Neuron (in vitro differentiated cells): ENCODE measurements around the gene MIEF1.

Experiments used
- H2AFZ ChIP-seq: one replicate; pipeline ENCODE4 v1.6.1; 2013; ENCODE audit warnings: low read depth, mild to moderate bottlenecking, inconsistent platforms, low read length, moderate library complexity
- H3K27me3 ChIP-seq: one replicate; pipeline ENCODE4 v1.6.1; 2013; ENCODE audit warnings: low read length; ENCODE audit not compliant: insufficient read depth
- H3K36me3 ChIP-seq: one replicate; pipeline ENCODE4 v1.6.1; 2013; ENCODE audit warnings: low read length; ENCODE audit not compliant: insufficient read depth
- H3K4me1 ChIP-seq: one replicate; pipeline ENCODE4 v1.6.1; 2013; ENCODE audit warnings: low read length; ENCODE audit not compliant: insufficient read depth
- H3K4me3 ChIP-seq: 2 replicates; pipeline ENCODE4 v1.5.1; 2013; ENCODE audit warnings: mild to moderate bottlenecking, low read length, moderate library complexity
- H3K9me3 ChIP-seq: one replicate; pipeline ENCODE4 v1.6.1; 2013; ENCODE audit warnings: low read length

MIEF1 gene

GRCh38 chr22:39502109-39502788 lies at the start of gene MIEF1:
MIEF1 (plus strand) TSS chr22:39502290; CDS start chr22:39511295, 9,005 bp downstream.
- Histone ChIP-seq H3K4me1 (peaks cover 23% of the 10 kb centered on the region), H2AFZ (peak within 1 kb of the TSS; percentile 35), H3K36me3 (peaks cover 30% of the 10 kb centered on the region)

GRCh38 chr22:39452740-39453040 lies 49.4 kb upstream of the MIEF1 start:
- Histone ChIP-seq H2AFZ (no peak overlapping the region), H3K36me3 (no peaks in the 10 kb centered on the region), H3K4me3 (no peak overlapping the region), H3K9me3 (no peaks in the 10 kb centered on the region), H3K27me3 (peaks cover 5% of the 10 kb centered on the region), H3K4me1 (peaks cover 28% of the 10 kb centered on the region)

More at GRCh38 chr22:39502109-39502788, at the start of gene MIEF1:
- H3K27me3 ChIP-seq = no peaks in the 10 kb centered on the region
- peak within 1 kb of the TSS; percentile 95 for H3K4me3 ChIP-seq
- no peaks in the 10 kb centered on the region for H3K9me3 ChIP-seq

DNA sequence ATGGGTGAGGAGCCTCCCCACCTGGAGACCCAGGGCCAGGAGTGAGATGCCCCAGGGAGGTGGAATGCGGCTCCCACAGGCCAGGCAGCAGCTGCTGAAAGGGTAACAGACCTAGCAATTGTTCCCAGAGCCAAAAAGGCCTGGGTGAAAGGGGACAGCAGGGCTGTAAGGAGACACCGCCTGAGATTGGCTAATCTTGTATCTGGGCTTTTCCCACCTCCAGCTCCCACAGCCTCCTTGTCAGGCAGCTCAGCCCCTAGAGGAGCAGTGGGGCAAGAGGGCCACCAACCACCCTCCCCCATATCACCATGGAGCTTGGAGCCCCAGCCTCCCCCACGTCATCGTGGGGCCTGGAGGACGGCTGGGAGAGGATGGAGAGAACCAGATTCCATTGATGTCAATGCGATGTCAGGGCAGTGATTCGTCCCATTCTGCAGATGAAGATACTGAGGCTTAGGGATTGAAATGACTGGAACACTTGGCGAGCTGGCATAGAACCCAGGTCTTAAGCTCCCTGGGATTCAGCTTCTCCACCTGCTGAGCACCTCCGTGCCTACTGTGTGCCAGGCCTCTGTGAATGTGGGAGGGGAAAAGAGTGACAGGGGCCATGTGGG lies 48.2 kb upstream of the MIEF1 start:
- Histone ChIP-seq H3K4me3 (no peak overlapping the region), H3K4me1 (peaks cover 29% of the 10 kb centered on the region), H3K27me3 (peaks cover 5% of the 10 kb centered on the region), H3K9me3 (no peaks in the 10 kb centered on the region), H2AFZ (no peak overlapping the region), H3K36me3 (no peaks in the 10 kb centered on the region)

DNA sequence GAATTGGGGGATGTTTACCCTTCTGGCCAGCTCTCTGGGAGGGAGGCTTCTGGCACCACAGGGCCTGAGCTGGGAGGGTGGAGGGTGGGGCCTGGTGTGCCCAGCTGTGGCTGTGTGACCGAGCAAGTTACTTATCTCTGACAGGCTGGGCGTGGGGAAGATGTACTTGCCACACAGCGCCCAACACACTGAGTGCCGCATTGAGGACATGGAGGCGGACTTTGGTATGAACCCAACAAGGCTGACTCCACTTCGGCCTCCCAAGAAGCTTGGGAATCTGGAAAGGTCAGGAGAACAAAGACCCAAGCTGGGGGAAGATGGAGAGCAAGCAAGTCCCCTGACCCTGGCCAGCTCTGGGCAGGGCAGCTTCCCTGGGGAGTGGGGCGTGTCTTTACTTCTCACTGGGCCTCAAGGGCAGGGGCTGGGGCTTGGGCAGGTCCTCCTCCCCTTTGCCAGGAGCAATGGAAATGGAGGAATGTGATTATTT lies 47.7 kb upstream of the MIEF1 start:
- peaks cover 5% of the 10 kb centered on the region for H3K27me3 ChIP-seq
- H2AFZ ChIP-seq = no peak overlapping the region
- no peak overlapping the region for H3K4me3 ChIP-seq
- peaks cover 29% of the 10 kb centered on the region for H3K4me1 ChIP-seq
- no peaks in the 10 kb centered on the region for H3K36me3 ChIP-seq
- no peaks in the 10 kb centered on the region for H3K9me3 ChIP-seq

- Histone ChIP-seq H3K27me3 (no peaks in the 10 kb centered on the region), H3K4me3 (peak within 1 kb of the TSS; percentile 64), H3K36me3 (no peaks in the 10 kb centered on the region), H3K9me3 (no peaks in the 10 kb centered on the region), H2AFZ (peak within 1 kb of the TSS; percentile 65), H3K4me1 (peaks cover 29% of the 10 kb centered on the region)
Observed at GRCh38 chr22:39456522-39457197, 45.4 kb upstream of the MIEF1 start, which contains the start of gene MGAT3. MGAT3 (plus strand) TSS chr22:39457012; CDS start chr22:39487348, 30,336 bp downstream.

DNA sequence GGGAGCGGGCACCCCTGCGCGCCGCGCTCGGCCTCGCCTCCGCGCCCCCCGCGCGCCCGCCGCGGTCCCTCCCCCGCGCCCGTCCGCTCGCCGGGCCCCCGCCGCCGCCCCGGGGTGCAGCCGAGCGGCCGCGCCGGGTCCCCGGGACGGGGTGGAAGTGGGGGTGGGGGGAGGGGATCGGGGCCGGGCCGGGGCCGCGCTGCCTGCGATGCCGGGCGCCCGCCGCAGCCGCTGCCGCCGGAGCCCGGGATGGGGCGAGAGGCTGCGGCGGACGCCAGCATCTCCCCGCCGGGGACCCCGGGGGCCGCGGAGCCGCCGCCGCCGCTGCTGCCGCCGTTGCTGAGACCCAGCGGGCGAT lies 44.9 kb upstream of the MIEF1 start:
- Histone ChIP-seq H3K4me1 (peaks cover 29% of the 10 kb centered on the region), H3K27me3 (no peaks in the 10 kb centered on the region), H3K36me3 (no peaks in the 10 kb centered on the region), H3K4me3 (peak overlapping the region; percentile 64), H2AFZ (no peak overlapping the region), H3K9me3 (no peaks in the 10 kb centered on the region)

DNA sequence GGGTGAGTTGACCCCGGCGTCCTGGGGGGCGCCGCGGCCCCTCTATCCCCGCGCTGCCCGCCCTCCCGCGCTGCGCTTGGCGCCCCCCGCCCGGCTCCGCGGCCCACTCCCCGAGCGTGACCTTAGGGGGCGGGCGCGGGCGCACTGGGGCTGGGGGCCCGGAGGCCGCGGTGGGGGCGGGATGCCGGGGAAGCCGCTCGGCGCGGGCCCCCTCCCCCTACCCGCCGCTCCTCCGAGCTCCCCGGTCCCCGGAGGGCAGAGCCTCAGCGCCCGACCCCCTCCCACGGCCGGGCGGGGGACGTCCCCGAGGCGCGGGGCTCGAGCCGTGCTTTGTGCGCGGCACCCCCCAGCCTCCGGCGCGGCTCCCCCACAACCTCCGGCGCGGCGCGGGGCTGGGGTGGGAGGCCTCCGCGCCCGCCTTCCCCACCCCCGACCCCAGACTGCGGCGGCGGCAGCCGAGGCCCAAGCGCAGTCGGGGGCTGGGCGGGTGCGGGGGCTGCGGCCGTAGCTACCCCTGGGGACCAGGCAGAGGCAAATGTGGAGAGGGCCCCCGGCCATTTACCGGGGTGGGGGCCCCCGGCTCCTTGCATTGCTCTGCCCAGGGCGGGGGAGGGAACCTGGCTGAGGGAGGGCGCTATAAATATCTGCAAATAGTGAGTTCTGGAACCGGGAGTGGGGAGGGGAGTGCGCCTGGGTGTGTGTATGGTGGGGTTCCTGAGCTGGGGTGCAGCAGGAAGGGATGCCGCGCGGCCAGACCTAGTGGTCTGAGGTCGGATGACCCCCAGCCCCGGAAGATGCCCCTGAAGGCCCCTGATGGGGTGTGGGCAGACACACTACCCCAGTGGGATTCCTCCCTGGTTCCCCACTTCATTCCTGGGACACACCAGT lies 44.3 kb upstream of the MIEF1 start:
- Histone ChIP-seq H3K4me3 (peak overlapping the region; percentile 64), H2AFZ (peak overlapping the region; percentile 65), H3K36me3 (no peaks in the 10 kb centered on the region), H3K9me3 (no peaks in the 10 kb centered on the region), H3K27me3 (no peaks in the 10 kb centered on the region), H3K4me1 (peaks cover 31% of the 10 kb centered on the region)

GRCh38 chr22:39458444-39459083 lies 43.5 kb upstream of the MIEF1 start:
- Histone ChIP-seq H3K4me3 (peak overlapping the region; percentile 64), H3K4me1 (peaks cover 32% of the 10 kb centered on the region), H2AFZ (no peak overlapping the region), H3K27me3 (no peaks in the 10 kb centered on the region), H3K9me3 (no peaks in the 10 kb centered on the region), H3K36me3 (no peaks in the 10 kb centered on the region)

DNA sequence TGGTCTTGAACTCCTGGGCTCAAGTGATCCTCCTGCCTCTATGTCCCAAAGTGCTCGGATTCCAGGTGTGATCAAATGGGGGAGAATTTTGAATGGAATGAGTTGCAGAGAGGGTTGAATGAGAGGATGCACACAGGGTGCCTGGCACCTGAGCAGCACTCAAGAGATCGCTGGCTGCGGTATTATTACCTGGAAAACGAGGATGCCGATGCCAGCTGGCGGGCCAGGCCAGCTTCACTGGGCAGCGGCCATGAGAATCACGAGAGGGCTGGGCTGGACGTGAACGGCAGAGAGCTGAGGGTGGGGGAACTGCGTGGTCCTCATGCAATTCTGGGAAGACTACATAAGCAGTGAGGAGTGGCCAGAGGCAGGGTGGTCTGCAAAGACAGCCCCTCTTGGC lies 42.4 kb upstream of the MIEF1 start:
- Histone ChIP-seq H3K9me3 (no peaks in the 10 kb centered on the region), H2AFZ (no peak overlapping the region), H3K4me1 (peaks cover 25% of the 10 kb centered on the region), H3K4me3 (no peak overlapping the region), H3K36me3 (no peaks in the 10 kb centered on the region), H3K27me3 (no peaks in the 10 kb centered on the region)

GRCh38 chr22:39462443-39463221 lies 39.5 kb upstream of the MIEF1 start:
- no peaks in the 10 kb centered on the region for H3K36me3 ChIP-seq
- no peaks in the 10 kb centered on the region for H3K27me3 ChIP-seq
- H3K4me3 ChIP-seq = no peak overlapping the region
- no peaks in the 10 kb centered on the region for H3K9me3 ChIP-seq
- peaks cover 24% of the 10 kb centered on the region for H3K4me1 ChIP-seq
- no peak overlapping the region for H2AFZ ChIP-seq

DNA sequence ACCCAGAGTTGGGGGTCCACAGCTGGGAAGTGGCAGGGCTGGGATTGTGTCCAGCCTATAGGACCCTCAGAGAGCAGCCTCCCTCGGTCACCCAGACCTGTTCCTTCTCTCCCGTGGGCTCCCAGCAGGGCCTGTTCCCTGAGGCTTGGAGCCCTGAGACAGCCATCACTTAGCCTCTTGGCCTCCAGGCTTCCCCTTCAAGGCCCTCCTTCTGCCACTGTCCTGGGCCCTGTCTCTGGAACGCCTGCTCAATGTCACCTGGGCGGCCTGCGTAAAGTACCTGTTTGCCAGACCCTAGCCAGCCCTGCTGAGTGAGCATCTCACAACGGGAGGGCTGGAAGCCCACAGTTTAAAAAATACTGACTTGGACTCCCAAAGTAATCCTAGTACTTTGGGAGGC lies 38.8 kb upstream of the MIEF1 start:
- Histone ChIP-seq H2AFZ (no peak overlapping the region), H3K9me3 (no peaks in the 10 kb centered on the region), H3K4me1 (peaks cover 22% of the 10 kb centered on the region), H3K4me3 (no peak overlapping the region), H3K27me3 (no peaks in the 10 kb centered on the region), H3K36me3 (no peaks in the 10 kb centered on the region)

DNA sequence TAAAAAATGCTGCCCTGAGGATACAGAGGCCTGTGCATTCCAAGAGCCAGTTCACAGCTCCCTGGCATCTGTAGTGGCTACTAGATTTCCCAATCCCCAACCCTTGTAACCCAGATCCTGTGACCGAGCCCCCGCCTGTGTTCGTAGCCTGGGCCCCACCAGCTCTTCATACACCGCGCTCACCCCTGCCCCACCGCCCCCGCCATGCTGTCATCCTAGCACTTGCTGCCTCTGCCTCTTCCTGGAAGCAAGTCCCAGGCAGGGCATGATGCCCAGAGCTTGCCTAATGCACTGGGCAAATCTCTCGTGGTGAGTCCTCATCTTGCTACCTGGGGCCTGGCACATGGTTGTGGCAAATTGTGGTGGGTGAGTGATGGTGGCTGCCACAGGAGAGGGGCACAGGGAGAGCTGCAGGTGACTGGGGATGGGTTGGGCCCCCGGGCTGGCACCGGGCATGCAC lies 38.1 kb upstream of the MIEF1 start:
- no peak overlapping the region for H3K4me3 ChIP-seq
- H2AFZ ChIP-seq = no peak overlapping the region
- no peaks in the 10 kb centered on the region for H3K27me3 ChIP-seq
- H3K4me1 ChIP-seq = peaks cover 16% of the 10 kb centered on the region
- no peaks in the 10 kb centered on the region for H3K9me3 ChIP-seq
- H3K36me3 ChIP-seq = no peaks in the 10 kb centered on the region
